Measurements from ENCODE around the gene IL21. TPM values are rescaled to one million over a fixed set of nuclear protein-coding genes. Genes with fewer than 3 reads are reported as not detected.
"Not testable (repeated sequence)": the region's sequence is repeated elsewhere in the genome, so short reads cannot be mapped to it uniquely, and the experiment has no call there.

Gene IL21
- total RNA-seq, 2 donors from 2014 or later = 0.50 to 1.7 TPM

DNA sequence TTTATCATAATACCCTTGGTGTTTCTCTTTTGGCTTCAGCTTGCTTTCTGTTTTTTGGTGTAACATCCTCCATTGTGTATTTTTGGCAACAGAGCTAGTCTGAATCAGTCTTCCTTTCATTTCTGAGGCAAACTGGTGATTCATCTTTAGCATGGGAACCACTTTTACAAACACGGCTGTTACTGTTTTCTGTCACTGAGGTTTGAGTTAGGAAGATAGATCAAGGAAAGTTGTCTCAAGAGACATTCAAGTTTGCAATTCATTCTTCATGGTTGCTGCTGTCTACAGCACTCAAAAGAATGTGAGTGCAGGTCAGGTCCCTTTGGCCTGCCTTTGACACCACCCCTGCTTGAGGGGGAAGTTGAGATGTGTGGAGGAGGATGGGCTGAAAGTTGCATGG is 36.3 kb downstream of the IL21 start:
- Mint-ChIP-seq H3K27ac (peak overlapping the region in 1 of 2 donors; percentile 33), H3K36me3 (no peaks in the 10 kb centered on the region), H3K9me3 (no peaks in the 10 kb centered on the region), H3K4me1 (ENCODE audit: low read depth in 2 of 2) (peaks cover 0 to 12% of the 10 kb centered on the region in 2 donors), H3K27me3 (peaks cover 14 to 18% of the 10 kb centered on the region in 2 donors), H3K4me3 (peak overlapping the region; percentile 57)
- DNase-seq (ENCODE audit: low spot score) (no peak), ATAC-seq (peak in 1 of 2 donors; percentile 65)

DNA sequence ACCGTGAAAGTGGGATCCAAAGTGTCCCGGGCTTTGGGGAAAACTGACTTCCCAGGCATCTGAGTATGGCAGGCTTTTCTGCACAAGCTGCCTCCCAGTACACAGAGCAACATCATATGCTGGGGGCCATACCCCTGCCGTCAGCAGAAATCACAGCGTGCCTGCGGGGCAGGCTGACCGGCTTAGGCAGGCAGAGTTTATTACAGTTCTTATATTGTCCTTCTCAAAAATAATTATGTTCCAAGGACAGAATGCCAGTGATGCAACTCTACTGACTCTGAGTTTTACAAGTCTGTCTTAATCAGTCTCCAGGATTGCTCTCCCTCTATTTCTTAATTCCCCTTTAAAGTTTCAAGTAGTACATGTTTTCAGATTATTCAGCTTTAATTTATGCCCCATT is 37.0 kb downstream of the IL21 start:
- DNase-seq (ENCODE audit: low spot score) (no peak), ATAC-seq (no peak)
- Mint-ChIP-seq H3K4me3 (peak overlapping the region; percentile 57), H3K27ac (peak overlapping the region in 1 of 2 donors; percentile 33), H3K27me3 (peaks cover 14 to 18% of the 10 kb centered on the region in 2 donors), H3K36me3 (no peaks in the 10 kb centered on the region), H3K4me1 (ENCODE audit: low read depth in 2 of 2) (peaks cover 0 to 12% of the 10 kb centered on the region in 2 donors), H3K9me3 (no peaks in the 10 kb centered on the region)

GRCh38 chr4:122577808-122578781 is 42.8 kb downstream of the IL21 start:
- Mint-ChIP-seq H3K4me1 (ENCODE audit: low read depth in 2 of 2) (peaks cover 6 to 10% of the 10 kb centered on the region in 2 donors), H3K36me3 (no peaks in the 10 kb centered on the region)

DNA sequence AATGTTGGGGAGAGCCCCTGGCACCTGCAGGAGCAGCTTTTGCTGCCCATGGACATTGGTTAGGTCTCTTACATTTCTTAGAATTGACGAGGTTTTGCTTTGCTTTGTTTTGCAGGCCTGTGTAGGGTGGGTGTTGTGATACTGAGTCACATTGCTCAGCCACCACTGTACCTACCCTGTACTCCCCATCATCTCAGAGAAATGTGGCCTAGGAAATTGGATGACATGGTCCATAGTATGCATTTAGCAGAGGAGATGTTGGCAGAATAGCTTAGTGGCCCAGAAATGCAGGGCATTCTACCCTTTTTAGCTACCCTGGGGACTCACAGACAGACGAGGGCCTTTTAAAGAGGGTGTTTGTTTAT is 43.7 kb downstream of the IL21 start:
- Mint-ChIP-seq H3K4me3 (no peak overlapping the region), H3K27me3 (peaks cover 8 to 20% of the 10 kb centered on the region in 2 donors), H3K4me1 (ENCODE audit: low read depth in 2 of 2) (peaks cover 6 to 10% of the 10 kb centered on the region in 2 donors), H3K27ac (no peak overlapping the region), H3K9me3 (peaks cover 2% of the 10 kb centered on the region), H3K36me3 (no peaks in the 10 kb centered on the region)
- ATAC-seq = no peak
- no peak for DNase-seq (ENCODE audit: low spot score)

More at GRCh38 chr4:122577808-122578781, 42.8 kb downstream of the IL21 start:
- peak overlapping the region in 1 of 2 donors; percentile 60 for H3K27ac Mint-ChIP-seq
- peaks cover 2% of the 10 kb centered on the region for H3K9me3 Mint-ChIP-seq
- peak overlapping the region; percentile 63 for H3K4me3 Mint-ChIP-seq
- peak; percentile 62 to 72 for ATAC-seq
- peaks cover 13 to 20% of the 10 kb centered on the region in 2 donors for H3K27me3 Mint-ChIP-seq
- no peak for DNase-seq (ENCODE audit: low spot score)

DNA sequence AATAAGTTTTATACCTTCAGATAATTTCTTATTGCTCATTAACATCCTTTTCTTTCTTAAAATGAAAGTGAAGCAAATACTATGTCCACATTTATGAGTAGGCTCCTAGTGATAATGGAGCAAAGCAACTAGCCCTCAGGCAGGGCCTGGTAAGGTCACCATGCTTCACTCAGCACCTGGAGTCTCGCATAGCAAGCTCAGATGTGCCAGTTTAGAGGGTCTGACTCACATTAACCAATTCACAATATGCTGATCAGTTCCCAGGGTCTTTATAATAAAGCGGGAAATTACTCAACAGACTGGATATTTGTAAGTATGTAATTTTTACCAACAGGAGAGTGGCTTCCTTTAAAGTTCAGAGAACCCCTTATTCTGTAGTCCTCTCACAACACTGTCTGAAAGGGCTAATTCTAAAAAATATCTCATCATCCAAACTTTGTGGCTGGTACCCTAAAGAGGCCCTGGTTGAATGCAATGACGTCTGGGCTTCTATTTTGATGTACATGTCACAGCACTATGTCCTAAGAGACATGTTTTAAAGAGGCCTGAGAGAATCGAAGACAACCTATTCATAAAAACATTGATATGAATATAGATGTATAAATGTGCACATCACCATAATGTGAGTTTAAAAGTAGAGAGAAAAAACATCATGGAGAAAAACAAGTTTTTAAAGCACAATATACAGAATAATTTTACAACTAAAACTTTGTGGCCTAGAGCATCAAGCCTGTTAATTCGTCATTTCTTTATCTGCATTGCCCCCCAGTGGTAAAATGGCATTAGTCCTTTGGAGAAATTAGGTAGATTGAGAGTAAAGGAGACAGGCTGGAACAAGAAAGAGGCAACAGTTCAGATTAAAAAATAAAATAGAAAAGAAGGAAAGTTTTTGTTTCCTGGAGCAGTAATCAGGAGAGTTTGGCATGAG is 44.3 kb downstream of the IL21 start:
- Mint-ChIP-seq H3K4me3 (no peak overlapping the region), H3K27me3 (peaks cover 8 to 20% of the 10 kb centered on the region in 2 donors), H3K36me3 (no peaks in the 10 kb centered on the region), H3K27ac (no peak overlapping the region), H3K4me1 (ENCODE audit: low read depth in 2 of 2) (peaks cover 6 to 10% of the 10 kb centered on the region in 2 donors), H3K9me3 (peaks cover 2% of the 10 kb centered on the region)
- no peak for ATAC-seq
- no peak for DNase-seq (ENCODE audit: low spot score)

DNA sequence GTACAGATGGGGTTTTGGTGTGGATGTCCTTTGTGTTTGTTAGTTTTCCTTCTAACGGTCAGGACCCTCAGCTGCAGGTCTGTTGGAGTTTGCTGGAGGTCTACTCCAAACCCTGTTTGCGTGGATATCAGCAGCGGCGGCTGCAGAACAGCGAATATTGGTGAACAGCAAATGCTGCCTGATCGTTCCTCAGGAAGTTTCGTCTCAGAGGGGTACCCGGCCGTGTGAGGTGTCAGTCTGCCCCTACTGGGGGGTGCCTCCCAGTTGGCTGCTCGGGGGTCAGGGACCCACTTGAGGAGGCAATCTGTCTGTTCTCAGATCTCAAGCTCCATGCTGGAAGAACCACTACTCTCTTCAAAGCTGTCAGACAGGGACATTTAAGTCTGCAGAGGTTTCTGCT is 46.5 kb downstream of the IL21 start:
- H3K4me3 Mint-ChIP-seq; H3K27ac Mint-ChIP-seq; ATAC-seq; DNase-seq (ENCODE audit: low spot score); H3K4me1 Mint-ChIP-seq (ENCODE audit: low read depth in 2 of 2); H3K36me3 Mint-ChIP-seq; H3K9me3 Mint-ChIP-seq: not testable (repeated sequence)
- H3K27me3 Mint-ChIP-seq = peaks cover 6 to 23% of the 10 kb centered on the region in 2 donors

DNA sequence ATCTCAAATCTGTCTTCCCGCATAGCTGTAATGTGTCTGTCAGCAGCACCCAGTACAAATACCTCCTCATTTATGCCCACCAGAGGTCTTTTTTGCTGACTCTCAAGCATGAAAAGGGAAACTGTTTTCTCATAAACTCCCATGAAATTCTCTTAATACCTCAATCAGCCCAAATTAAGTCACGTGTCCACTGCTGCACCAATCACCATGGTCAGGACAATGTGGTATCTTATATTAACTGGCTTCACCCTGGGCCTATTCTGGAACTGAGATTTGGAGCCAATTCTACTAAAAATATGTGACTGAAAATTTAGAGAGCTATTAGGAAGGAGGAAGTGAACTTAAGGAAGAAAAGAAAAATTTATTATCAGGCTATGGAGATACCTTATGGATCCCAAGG is 58.4 kb downstream of the IL21 start:
- H3K36me3 Mint-ChIP-seq = no peaks in the 10 kb centered on the region
- H3K27me3 Mint-ChIP-seq = peaks cover 2 to 8% of the 10 kb centered on the region in 2 donors
- no peak overlapping the region for H3K27ac Mint-ChIP-seq
- H3K4me1 Mint-ChIP-seq (ENCODE audit: low read depth in 2 of 2) = no peaks in the 10 kb centered on the region
- ATAC-seq (no peak), DNase-seq (ENCODE audit: low spot score) (no peak)
- no peaks in the 10 kb centered on the region for H3K9me3 Mint-ChIP-seq
- H3K4me3 Mint-ChIP-seq = no peak overlapping the region

Other genes starting within 250 kb of the IL21 start
- gene ADAD1, start 242.1 kb downstream of the IL21 start, total RNA-seq = not detected
- gene IL2, start 164.3 kb downstream of the IL21 start, total RNA-seq = 1 to 10 TPM in 1 of 2 donors, not detected in 1; 1.1 TPM
- 1 to 10 TPM; 1.0 to 2.2 TPM for gene BBS12, start 111.6 kb upstream of the IL21 start, total RNA-seq
- gene FGF2, start 205.8 kb upstream of the IL21 start, total RNA-seq = 1 to 10 TPM; 1.5 to 3.9 TPM

Data from natural killer cell treated with Interleukin-12 subunit alpha and Interleukin-12 subunit beta and Interleukin-15 and Interleukin-18, amount 100 ng/mL, for 72 hours (primary cell).